Measurements from ENCODE around the gene HPGD. TPM values are rescaled to one million over a fixed set of nuclear protein-coding genes. Genes with fewer than 3 reads are reported as not detected.

The HPGD gene
- polyA plus RNA-seq, 1 donor (not counting 4 experiments of a cell fraction or from before 2014, with no cell fraction given), result 0.75 TPM

DNA sequence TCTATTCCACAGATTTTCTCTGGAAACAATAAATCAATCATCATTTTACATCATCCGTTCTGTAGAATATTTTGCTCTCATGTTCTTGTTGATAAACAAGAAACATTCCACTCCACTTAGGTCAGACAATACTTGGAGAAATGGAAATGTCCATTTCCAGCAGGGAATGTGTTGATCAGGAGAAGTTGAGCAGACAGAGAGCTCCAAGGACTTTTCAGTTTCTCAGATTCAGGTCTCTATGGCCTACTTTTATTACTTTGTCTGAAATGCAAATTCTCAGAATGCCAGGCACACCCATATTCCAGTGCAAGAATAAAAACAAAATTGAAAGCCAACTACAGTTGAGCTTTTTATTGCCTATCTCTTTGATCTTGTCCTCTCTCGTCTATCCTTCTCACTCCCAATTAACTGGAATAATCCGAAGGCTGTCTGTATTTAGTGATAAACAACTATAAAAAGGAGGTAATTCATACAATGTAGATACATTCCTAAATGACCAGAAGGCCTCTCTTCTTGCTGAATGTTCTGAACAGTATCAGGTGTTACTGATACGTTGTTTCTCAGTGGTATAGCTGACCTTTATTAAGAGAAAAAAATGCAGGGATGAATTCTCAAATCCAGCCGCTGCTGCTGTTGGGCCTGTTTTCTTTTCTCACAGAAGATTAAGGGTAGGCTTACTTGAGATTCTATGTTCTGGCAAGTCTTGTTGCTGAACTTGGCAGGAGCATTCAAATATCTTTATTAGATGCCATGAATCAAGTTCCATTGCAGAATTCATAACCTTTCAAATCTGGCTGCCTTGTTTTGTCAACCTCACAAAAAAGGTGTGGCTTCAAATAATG lies 72.1 kb downstream of the HPGD start:
- Histone ChIP-seq H3K27ac (ENCODE audit: control insufficient read depth, insufficient read depth, low read length) (no peak overlapping the region), H3K4me3 (ENCODE audit: control insufficient read depth in 2 of 3, extremely low read depth in 1 of 3, insufficient read depth in 2 of 3, low read depth in 1 of 3, low read length in 3 of 3) (no peak overlapping the region), H3K4me2 (ENCODE audit: control insufficient read depth, extremely low read depth, insufficient read depth, low read depth, low read length) (no peak overlapping the region), H2AFZ (ENCODE audit: control insufficient read depth, low read length) (peak overlapping the region; percentile 10), H3K36me3 (ENCODE audit: control insufficient read depth in 2 of 2, extremely low read depth in 1 of 2, insufficient read depth in 2 of 2, low read length in 2 of 2) (no peaks in the 10 kb centered on the region), H3K9me3 (ENCODE audit: control insufficient read depth, low read depth, low read length) (no peaks in the 10 kb centered on the region), H3K9me1 (ENCODE audit: control insufficient read depth, extremely low read depth, insufficient read depth, low read length) (no peaks in the 10 kb centered on the region), H4K20me1 (ENCODE audit: control insufficient read depth, extremely low read depth, insufficient read depth, low read length) (no peaks in the 10 kb centered on the region), H3K4me1 (ENCODE audit: control insufficient read depth, extremely low read depth, insufficient read depth, low read length) (no peaks in the 10 kb centered on the region), H3K9ac (ENCODE audit: control insufficient read depth, extremely low read depth, insufficient read depth, low read length) (no peak overlapping the region), H3K79me2 (ENCODE audit: control insufficient read depth, insufficient read depth, low read length) (no peaks in the 10 kb centered on the region), H3K27me3 (ENCODE audit: control insufficient read depth, extremely low read depth, insufficient read depth, low read length) (no peaks in the 10 kb centered on the region)
- TF ChIP-seq, protein P1, sequence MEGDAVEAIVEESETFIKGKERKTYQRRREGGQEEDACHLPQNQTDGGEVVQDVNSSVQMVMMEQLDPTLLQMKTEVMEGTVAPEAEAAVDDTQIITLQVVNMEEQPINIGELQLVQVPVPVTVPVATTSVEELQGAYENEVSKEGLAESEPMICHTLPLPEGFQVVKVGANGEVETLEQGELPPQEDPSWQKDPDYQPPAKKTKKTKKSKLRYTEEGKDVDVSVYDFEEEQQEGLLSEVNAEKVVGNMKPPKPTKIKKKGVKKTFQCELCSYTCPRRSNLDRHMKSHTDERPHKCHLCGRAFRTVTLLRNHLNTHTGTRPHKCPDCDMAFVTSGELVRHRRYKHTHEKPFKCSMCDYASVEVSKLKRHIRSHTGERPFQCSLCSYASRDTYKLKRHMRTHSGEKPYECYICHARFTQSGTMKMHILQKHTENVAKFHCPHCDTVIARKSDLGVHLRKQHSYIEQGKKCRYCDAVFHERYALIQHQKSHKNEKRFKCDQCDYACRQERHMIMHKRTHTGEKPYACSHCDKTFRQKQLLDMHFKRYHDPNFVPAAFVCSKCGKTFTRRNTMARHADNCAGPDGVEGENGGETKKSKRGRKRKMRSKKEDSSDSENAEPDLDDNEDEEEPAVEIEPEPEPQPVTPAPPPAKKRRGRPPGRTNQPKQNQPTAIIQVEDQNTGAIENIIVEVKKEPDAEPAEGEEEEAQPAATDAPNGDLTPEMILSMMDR (optimal IDR thresholded peaks at IDR 0.05 in 1 of 3, IDR thresholded peaks at IDR 0.05 in 1 of 3, conservative IDR thresholded peaks at IDR 0.05 in 1 of 3; ENCODE audit: extremely low read depth in 1 of 3, insufficient read depth in 2 of 3, low read length in 3 of 3), result no peak
- TF ChIP-seq EZH2 (IDR thresholded peaks at IDR 0.05; ENCODE audit: low read length), result no peak
- no peak for FAIRE-seq
- DNase-seq (ENCODE audit: low read depth, low spot score), result no peak
- dilution Hi-C loops (cut with MboI; ENCODE audit: extremely low pct_ligation_motif_present, low sequenced_read_pairs), result no loop called here

DNA sequence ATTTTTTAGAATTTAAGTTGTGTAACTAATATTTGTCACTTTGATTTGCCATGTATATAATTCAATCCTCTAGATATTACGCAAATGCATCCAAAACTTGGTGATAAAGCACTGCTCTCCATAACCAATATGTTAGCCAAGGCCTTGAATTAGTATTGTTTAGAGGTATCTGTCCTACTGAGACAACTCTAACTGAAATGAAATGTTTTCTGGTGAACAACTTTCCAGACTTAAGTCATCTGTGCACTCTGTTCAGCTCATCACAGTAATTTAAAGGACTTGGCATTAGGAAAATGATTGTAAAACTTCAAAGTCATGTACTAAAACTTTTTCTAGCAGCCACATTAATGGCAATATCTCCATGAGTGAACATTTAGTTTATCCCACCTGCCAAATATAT lies 73.1 kb downstream of the HPGD start:
- Histone ChIP-seq H3K9ac (ENCODE audit: control insufficient read depth, extremely low read depth, insufficient read depth, low read length) (no peak overlapping the region), H4K20me1 (ENCODE audit: control insufficient read depth, extremely low read depth, insufficient read depth, low read length) (no peaks in the 10 kb centered on the region), H3K36me3 (ENCODE audit: control insufficient read depth in 2 of 2, extremely low read depth in 1 of 2, insufficient read depth in 2 of 2, low read length in 2 of 2) (no peaks in the 10 kb centered on the region), H3K9me1 (ENCODE audit: control insufficient read depth, extremely low read depth, insufficient read depth, low read length) (no peaks in the 10 kb centered on the region), H3K9me3 (ENCODE audit: control insufficient read depth, low read depth, low read length) (no peaks in the 10 kb centered on the region), H3K4me3 (ENCODE audit: control insufficient read depth in 2 of 3, extremely low read depth in 1 of 3, insufficient read depth in 2 of 3, low read depth in 1 of 3, low read length in 3 of 3) (no peak overlapping the region), H3K27ac (ENCODE audit: control insufficient read depth, insufficient read depth, low read length) (no peak overlapping the region), H2AFZ (ENCODE audit: control insufficient read depth, low read length) (no peak overlapping the region), H3K27me3 (ENCODE audit: control insufficient read depth, extremely low read depth, insufficient read depth, low read length) (no peaks in the 10 kb centered on the region), H3K79me2 (ENCODE audit: control insufficient read depth, insufficient read depth, low read length) (no peaks in the 10 kb centered on the region), H3K4me1 (ENCODE audit: control insufficient read depth, extremely low read depth, insufficient read depth, low read length) (no peaks in the 10 kb centered on the region), H3K4me2 (ENCODE audit: control insufficient read depth, extremely low read depth, insufficient read depth, low read depth, low read length) (no peak overlapping the region)
- dilution Hi-C loops (cut with MboI; ENCODE audit: extremely low pct_ligation_motif_present, low sequenced_read_pairs), result no loop called here
- no peak for TF ChIP-seq EZH2 (IDR thresholded peaks at IDR 0.05; ENCODE audit: low read length)
- TF ChIP-seq, protein P1 (optimal IDR thresholded peaks at IDR 0.05 in 1 of 3, IDR thresholded peaks at IDR 0.05 in 1 of 3, conservative IDR thresholded peaks at IDR 0.05 in 1 of 3; ENCODE audit: extremely low read depth in 1 of 3, insufficient read depth in 2 of 3, low read length in 3 of 3), result no peak
- FAIRE-seq, result no peak
- DNase-seq (ENCODE audit: low read depth, low spot score), result no peak

Data from keratinocyte (primary cell).